Kidney epithelial cell (primary cell): ENCODE results near the gene FAM163B. TPM values are rescaled to one million over a fixed set of nuclear protein-coding genes. Genes with fewer than 3 reads are reported as not detected.

Experiments used
- DNase-seq: peaks from one replicate; pipeline ENCODE4 v3.0.0-alpha.2; 2010; ENCODE audit warnings: low read depth
- H3K27me3 ChIP-seq: 2 replicates; pipeline ENCODE4 v1.6.0; 2011; ENCODE audit warnings: low read length; ENCODE audit not compliant: control insufficient read depth, insufficient read depth
- H3K36me3 ChIP-seq: 2 replicates; pipeline ENCODE4 v1.5.1; 2011; ENCODE audit warnings: low read length; ENCODE audit not compliant: control insufficient read depth, insufficient read depth
- H3K4me3 ChIP-seq: 2 replicates; pipeline ENCODE4 v1.5.1; 2011; ENCODE audit warnings: low read depth, mild to moderate bottlenecking, control low read depth, low read length
- total RNA-seq: library from RNA; depleted of rRNA; stranded (reverse); fragments of >200 nt; gene quantifications from 2 replicates; pipeline ENCODE4 v1.2.3, GENCODE V29; 2015
- TF ChIP-seq, protein P1 (sequence below): IDR thresholded peaks from 2 replicates; pipeline ENCODE4 v1.5.1; 2011; ENCODE audit warnings: mild to moderate bottlenecking, moderate library complexity, low read length, control low read depth, inconsistent platforms; ENCODE audit not compliant: insufficient read depth, poor library complexity, severe bottlenecking

Gene FAM163B
- total RNA-seq, 1 donor from 2014 or later, result not detected

DNA sequence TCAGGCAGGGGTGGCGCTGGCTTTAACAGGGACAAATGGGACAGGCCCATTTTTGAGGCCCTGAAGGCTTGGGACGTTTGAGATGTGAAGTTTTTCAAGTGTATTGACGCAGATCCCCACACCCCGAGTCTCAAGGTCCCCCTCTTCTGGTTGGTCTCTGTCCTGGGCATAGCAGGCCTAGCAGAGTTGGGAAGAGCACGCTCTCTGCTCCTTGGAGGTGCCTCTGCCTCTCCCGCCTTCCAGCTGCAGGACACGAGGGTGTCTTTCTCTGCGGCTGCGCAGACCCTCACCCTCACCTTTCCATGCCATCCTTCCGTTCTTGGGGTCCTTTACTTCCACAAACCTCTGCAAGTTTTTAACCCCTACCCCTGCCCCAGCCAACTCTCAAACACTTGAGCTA is 56.1 kb downstream of the FAM163B start:
- TF ChIP-seq, protein P1, sequence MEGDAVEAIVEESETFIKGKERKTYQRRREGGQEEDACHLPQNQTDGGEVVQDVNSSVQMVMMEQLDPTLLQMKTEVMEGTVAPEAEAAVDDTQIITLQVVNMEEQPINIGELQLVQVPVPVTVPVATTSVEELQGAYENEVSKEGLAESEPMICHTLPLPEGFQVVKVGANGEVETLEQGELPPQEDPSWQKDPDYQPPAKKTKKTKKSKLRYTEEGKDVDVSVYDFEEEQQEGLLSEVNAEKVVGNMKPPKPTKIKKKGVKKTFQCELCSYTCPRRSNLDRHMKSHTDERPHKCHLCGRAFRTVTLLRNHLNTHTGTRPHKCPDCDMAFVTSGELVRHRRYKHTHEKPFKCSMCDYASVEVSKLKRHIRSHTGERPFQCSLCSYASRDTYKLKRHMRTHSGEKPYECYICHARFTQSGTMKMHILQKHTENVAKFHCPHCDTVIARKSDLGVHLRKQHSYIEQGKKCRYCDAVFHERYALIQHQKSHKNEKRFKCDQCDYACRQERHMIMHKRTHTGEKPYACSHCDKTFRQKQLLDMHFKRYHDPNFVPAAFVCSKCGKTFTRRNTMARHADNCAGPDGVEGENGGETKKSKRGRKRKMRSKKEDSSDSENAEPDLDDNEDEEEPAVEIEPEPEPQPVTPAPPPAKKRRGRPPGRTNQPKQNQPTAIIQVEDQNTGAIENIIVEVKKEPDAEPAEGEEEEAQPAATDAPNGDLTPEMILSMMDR, result no peak
- DNase-seq, result no peak
- peaks cover 2% of the 10 kb centered on the region for H3K27me3 ChIP-seq
- H3K4me3 ChIP-seq, result no peak overlapping the region
- H3K36me3 ChIP-seq, result no peaks in the 10 kb centered on the region

GRCh38 chr9:133552236-133552635 is 57.0 kb downstream of the FAM163B start:
- TF ChIP-seq, protein P1, result no peak
- Histone ChIP-seq H3K4me3 (no peak overlapping the region), H3K27me3 (peaks cover 2% of the 10 kb centered on the region), H3K36me3 (no peaks in the 10 kb centered on the region)
- DNase-seq, result no peak

DNA sequence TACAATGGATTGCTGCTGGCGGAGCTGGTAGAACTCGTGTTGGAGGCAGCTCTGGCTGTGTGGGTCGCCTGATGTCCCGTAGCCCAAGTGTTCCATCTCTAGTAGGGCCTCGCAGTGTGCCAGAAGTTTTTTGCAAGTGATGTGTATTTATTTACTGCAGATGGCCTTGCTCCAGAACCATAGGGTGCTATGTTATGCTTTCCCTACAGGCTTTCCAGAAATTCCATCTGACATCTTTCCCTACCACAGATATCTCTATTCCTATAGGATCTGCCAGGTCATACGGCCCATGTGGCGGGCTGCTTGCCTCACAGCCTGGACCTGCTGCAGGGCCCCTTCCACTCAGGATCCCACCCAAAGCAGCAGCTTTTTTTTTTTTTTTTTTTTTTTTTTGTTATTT is 57.7 kb downstream of the FAM163B start:
- TF ChIP-seq, protein P1, result no peak
- Histone ChIP-seq H3K36me3 (no peaks in the 10 kb centered on the region), H3K27me3 (peaks cover 5% of the 10 kb centered on the region), H3K4me3 (no peak overlapping the region)
- DNase-seq, result no peak

- Histone ChIP-seq H3K4me3 (no peak overlapping the region), H3K27me3 (peaks cover 18% of the 10 kb centered on the region), H3K36me3 (no peaks in the 10 kb centered on the region)
- TF ChIP-seq, protein P1, result no peak
- DNase-seq, result no peak
Measured at GRCh38 chr9:133547116-133547515, 62.1 kb downstream of the FAM163B start.

DNA sequence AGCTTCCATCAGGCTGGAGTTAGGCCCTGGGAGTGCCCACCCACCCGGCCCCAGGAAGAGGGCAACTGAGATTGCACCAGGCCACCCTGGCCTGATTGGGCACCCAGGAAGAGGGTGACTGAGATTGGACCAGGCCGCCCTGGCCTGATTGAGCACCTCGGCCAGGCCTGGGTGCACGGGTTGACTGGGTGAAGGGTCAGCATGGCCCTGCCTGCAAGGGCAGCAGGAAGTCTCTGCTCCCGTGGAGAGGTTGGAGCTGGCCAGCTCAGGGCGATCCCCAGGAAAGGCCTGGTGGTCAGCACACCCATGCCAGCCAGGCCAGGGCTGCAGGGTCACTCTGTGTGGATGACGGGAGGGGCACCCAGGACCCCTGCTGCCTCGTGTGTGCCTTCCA is 62.9 kb downstream of the FAM163B start:
- H3K36me3 ChIP-seq, result no peaks in the 10 kb centered on the region
- peaks cover 22% of the 10 kb centered on the region for H3K27me3 ChIP-seq
- no peak for DNase-seq

More for the DNA sequence above, 62.9 kb downstream of the FAM163B start:
- no peak overlapping the region for H3K4me3 ChIP-seq
- TF ChIP-seq, protein P1, result no peak
